OCI-LY7 (cell line): ENCODE measurements around the gene AFG1L. TPM values are rescaled to one million over a fixed set of nuclear protein-coding genes. Genes with fewer than 3 reads are reported as not detected.

Experiments
- BruUV-seq: library from RNA; stranded (reverse); fragments of 400-500 nt; replicated peaks from 2 replicates; lab custom pipeline; 2021; lab: Mats Ljungman, UMichigan
- CTCF ChIA-PET: fragments of 300-600 bp; sonication (Branson Sonifier 250); formaldehyde crosslinking; loops from one replicate; lab custom pipeline; 2022; ENCODE audit warnings: antibody characterized with exemption; ENCODE audit not compliant: unreplicated experiment; lab: Charles Lee
- POLR2A ChIA-PET: fragments of 300-600 bp; sonication (Branson Sonifier 250); formaldehyde crosslinking; loops from one replicate; lab custom pipeline; 2022; ENCODE audit warnings: antibody characterized with exemption; lab: Charles Lee
- DNase-seq: peaks from one replicate; pipeline ENCODE4 v3.0.0-alpha.2; 2015; ENCODE audit warnings: low spot score
- H2AFZ ChIP-seq: fragments of 200-600 bp; sonication (generic), shearing (Covaris generic); 2 replicates; pipeline ENCODE4 v1.6.1; 2014; ENCODE audit warnings: mild to moderate bottlenecking, antibody characterized with exemption, low read length, moderate library complexity
- H3K27ac ChIP-seq: fragments of 200-600 bp; sonication (generic); 2 replicates; pipeline ENCODE4 v1.5.1; 2014; ENCODE audit warnings: mixed run types, low read depth, mild to moderate bottlenecking, moderate library complexity, low read length, inconsistent platforms; ENCODE audit not compliant: poor library complexity, severe bottlenecking
- H3K36me3 ChIP-seq: fragments of 200-600 bp; sonication (generic); 2 replicates; pipeline ENCODE4 v1.6.1; 2014; ENCODE audit warnings: mild to moderate bottlenecking, antibody characterized with exemption, low read length, moderate library complexity, mixed read lengths; ENCODE audit not compliant: insufficient read depth
- H3K4me1 ChIP-seq: fragments of 200-600 bp; sonication (generic); 2 replicates; pipeline ENCODE4 v1.5.1; 2014; ENCODE audit warnings: mild to moderate bottlenecking, low read length; ENCODE audit not compliant: insufficient read depth, poor library complexity, severe bottlenecking
- H3K4me2 ChIP-seq: fragments of 200-600 bp; sonication (generic); 2 replicates; pipeline ENCODE4 v1.6.1; 2014; ENCODE audit warnings: mild to moderate bottlenecking, low read length
- H3K4me3 ChIP-seq: fragments of 200-600 bp; sonication (generic); 2 replicates; pipeline ENCODE4 v1.5.1; 2014; ENCODE audit warnings: mild to moderate bottlenecking, low read depth, low read length; ENCODE audit not compliant: poor library complexity, severe bottlenecking
- H3K79me2 ChIP-seq: fragments of 200-600 bp; sonication (generic); 2 replicates; pipeline ENCODE4 v1.6.1; 2016; ENCODE audit warnings: low read depth, mild to moderate bottlenecking, low read length, moderate library complexity, mixed read lengths; ENCODE audit not compliant: insufficient read depth
- H3K9me2 ChIP-seq: fragments of 200-600 bp; sonication (generic); 2 replicates; pipeline ENCODE4 v1.6.1; 2016; ENCODE audit warnings: mild to moderate bottlenecking, low read length, mixed read lengths; ENCODE audit not compliant: insufficient read depth
- H3K9me3 ChIP-seq: fragments of 200-600 bp; sonication (generic); 2 replicates; pipeline ENCODE4 v1.6.1; 2014; ENCODE audit warnings: mild to moderate bottlenecking, mixed run types, low read length, mixed read lengths
- H4K20me1 ChIP-seq: fragments of 200-600 bp; sonication (generic); 2 replicates; pipeline ENCODE4 v1.6.1; 2014; ENCODE audit warnings: mild to moderate bottlenecking, antibody characterized with exemption, low read length, moderate library complexity, mixed read lengths; ENCODE audit not compliant: insufficient read depth
- CTCF ChIP-seq: fragments of 200-600 bp; sonication (generic); conservative IDR thresholded peaks from 2 replicates; pipeline ENCODE4 v1.5.1; 2014; ENCODE audit warnings: mild to moderate bottlenecking, antibody characterized with exemption, low read length, moderate library complexity, mixed read lengths
- EZH2phosphoT487 ChIP-seq: fragments of 200-600 bp; sonication (generic); IDR thresholded peaks from 2 replicates; pipeline ENCODE4 v1.6.1; 2018; ENCODE audit warnings: low read depth, borderline replicate concordance, mild to moderate bottlenecking, mixed run types, antibody characterized with exemption, low read length, moderate library complexity, mixed read lengths
- intact Hi-C: fragments of 100-400 bp; cut with micrococcal nuclease; formaldehyde crosslinking; loops from one replicate; pipeline ENCODE4 v1.10.0; 2022; ENCODE audit not compliant: unreplicated experiment
- total RNA-seq, 2 experiments: library from RNA; depleted of rRNA in 1 of 2; stranded (reverse); fragments of >200 nt in 1 of 2; shearing (Covaris generic) in 1 of 2; gene quantifications; 2 replicates each; pipeline ENCODE4 v1.2.3, GENCODE V29; 2014 to 2022

The AFG1L gene
- total RNA-seq, 2 experiments from 2014 or later: 8.9 to 9.0 TPM

GRCh38 chr6:108251252-108251651 lies 43.6 kb upstream of the AFG1L start:
- no peak for DNase-seq
- H3K4me2 ChIP-seq: no peak overlapping the region
- no peaks in the 10 kb centered on the region for H3K9me3 ChIP-seq
- no TSS peak for BruUV-seq
- no peak overlapping the region for H3K27ac ChIP-seq
- no peak overlapping the region for H3K4me3 ChIP-seq
- ChIA-PET CTCF (no interaction called here), POLR2A (no interaction called here)
- peaks cover 21% of the 10 kb centered on the region for H4K20me1 ChIP-seq
- H3K79me2 ChIP-seq: peaks cover 97% of the 10 kb centered on the region
- H2AFZ ChIP-seq: no peak overlapping the region
- H3K9me2 ChIP-seq: no peaks in the 10 kb centered on the region
- H3K4me1 ChIP-seq: peaks cover 15% of the 10 kb centered on the region
- intact Hi-C loops: loop anchor here (5.0 kb wide), 1 partner anchor 111 kb away; no protein-coding TSS in a partner anchor
- peaks cover 61% of the 10 kb centered on the region for H3K36me3 ChIP-seq
- TF ChIP-seq CTCF (no peak), EZH2phosphoT487 (no peak)

GRCh38 chr6:108252055-108252454 lies 42.8 kb upstream of the AFG1L start:
- Histone ChIP-seq H3K27ac (no peak overlapping the region), H2AFZ (no peak overlapping the region), H4K20me1 (peaks cover 24% of the 10 kb centered on the region), H3K9me2 (no peaks in the 10 kb centered on the region), H3K36me3 (peaks cover 63% of the 10 kb centered on the region), H3K9me3 (no peaks in the 10 kb centered on the region), H3K4me1 (peaks cover 23% of the 10 kb centered on the region), H3K4me3 (no peak overlapping the region), H3K4me2 (no peak overlapping the region), H3K79me2 (peaks cover 99% of the 10 kb centered on the region)
- intact Hi-C loops: loop anchor here (5.0 kb wide), 1 partner anchor 110 kb away; no protein-coding TSS in a partner anchor
- TF ChIP-seq CTCF: no peak
- TF ChIP-seq EZH2phosphoT487: no peak
- no peak for DNase-seq
- BruUV-seq: no TSS peak
- CTCF ChIA-PET: no interaction called here
- POLR2A ChIA-PET: interaction anchor here (0.6 to 0.7 kb wide), 3 partner anchors 109 to 1763 kb away, joined by 3 to 5 read pairs (median 3); no protein-coding TSS in a partner anchor

GRCh38 chr6:108253241-108253640 lies 41.6 kb upstream of the AFG1L start:
- no peak overlapping the region for H3K4me2 ChIP-seq
- H3K4me3 ChIP-seq: no peak overlapping the region
- DNase-seq: no peak
- ChIA-PET POLR2A (interaction anchor here (0.7 kb wide), 5 partner anchors 17 to 153 kb away, joined by 3 to 6 read pairs (median 5); no protein-coding TSS in a partner anchor), CTCF (no interaction called here)
- no peak overlapping the region for H2AFZ ChIP-seq
- TF ChIP-seq CTCF (no peak), EZH2phosphoT487 (no peak)
- no TSS peak for BruUV-seq
- peaks cover 99% of the 10 kb centered on the region for H3K79me2 ChIP-seq
- no peaks in the 10 kb centered on the region for H3K9me2 ChIP-seq
- H3K36me3 ChIP-seq: peaks cover 67% of the 10 kb centered on the region
- peaks cover 35% of the 10 kb centered on the region for H3K4me1 ChIP-seq
- H4K20me1 ChIP-seq: peaks cover 29% of the 10 kb centered on the region
- intact Hi-C loops: loop anchor here (5.0 kb wide), 1 partner anchor 109 kb away; no protein-coding TSS in a partner anchor
- no peaks in the 10 kb centered on the region for H3K9me3 ChIP-seq
- H3K27ac ChIP-seq: no peak overlapping the region
